MM.1S (cell line): ENCODE measurements around the gene FBN2.

ENCODE experiments used
- DNase-seq: peaks from one replicate; pipeline ENCODE4 v3.0.0-alpha.2; 2015
- H2AFZ ChIP-seq: fragments of 300-600 bp; sonication (generic); 2 replicates; pipeline ENCODE4 v1.6.0; 2016; ENCODE audit warnings: antibody characterized with exemption, low read length
- H3F3A ChIP-seq: fragments of 300-600 bp; sonication (generic); 2 replicates; pipeline ENCODE4 v1.6.1; 2016; ENCODE audit warnings: mild to moderate bottlenecking, antibody characterized with exemption, low read length, moderate library complexity, mixed read lengths; ENCODE audit not compliant: insufficient read depth
- H3K27ac ChIP-seq: fragments of 300-600 bp; sonication (generic); 2 replicates; pipeline ENCODE4 v1.5.1; 2016; ENCODE audit warnings: mild to moderate bottlenecking, low read length
- H3K27me3 ChIP-seq: fragments of 300-600 bp; sonication (generic); replicated peaks from 2 replicates; pipeline ENCODE4 v1.6.0; 2016; ENCODE audit warnings: low read length; ENCODE audit not compliant: insufficient read depth
- H3K36me3 ChIP-seq: fragments of 300-600 bp; sonication (generic); replicated peaks from 2 replicates; pipeline ENCODE4 v1.6.1; 2016; ENCODE audit warnings: mild to moderate bottlenecking, low read length, mixed read lengths; ENCODE audit not compliant: insufficient read depth
- H3K4me1 ChIP-seq: fragments of 300-600 bp; sonication (generic); 2 replicates; pipeline ENCODE4 v1.6.1; 2016; ENCODE audit warnings: low read length, mixed read lengths
- H3K4me2 ChIP-seq: fragments of 300-600 bp; sonication (generic); 2 replicates; pipeline ENCODE4 v1.6.0; 2016; ENCODE audit warnings: low read depth, low read length
- H3K4me3 ChIP-seq: fragments of 300-600 bp; sonication (generic); 2 replicates; pipeline ENCODE4 v1.5.1; 2016; ENCODE audit warnings: low read length, mixed read lengths
- H3K79me2 ChIP-seq: fragments of 300-600 bp; sonication (generic); 2 replicates; pipeline ENCODE4 v1.6.1; 2016; ENCODE audit warnings: mixed run types, low read length, mixed read lengths
- H3K9ac ChIP-seq: fragments of 300-600 bp; sonication (generic); 2 replicates; pipeline ENCODE4 v1.6.1; 2016; ENCODE audit warnings: low read length, mixed read lengths
- H3K9me2 ChIP-seq: fragments of 300-600 bp; sonication (generic); replicated peaks from 2 replicates; pipeline ENCODE4 v1.6.1; 2016; ENCODE audit warnings: mild to moderate bottlenecking, low read length, mixed read lengths; ENCODE audit not compliant: insufficient read depth
- H3K9me3 ChIP-seq: fragments of 300-600 bp; sonication (generic); replicated peaks from 2 replicates; pipeline ENCODE4 v1.6.1; 2016; ENCODE audit warnings: mild to moderate bottlenecking, low read length, mixed read lengths; ENCODE audit not compliant: insufficient read depth
- H4K20me1 ChIP-seq: fragments of 300-600 bp; sonication (generic); 2 replicates; pipeline ENCODE4 v1.6.1; 2016; ENCODE audit warnings: mild to moderate bottlenecking, low read length, moderate library complexity, mixed read lengths; ENCODE audit not compliant: insufficient read depth
- CTCF ChIP-seq: fragments of 300-600 bp; sonication (generic); IDR thresholded peaks from 2 replicates; pipeline ENCODE4 v1.5.1; 2016; ENCODE audit warnings: antibody characterized with exemption, low read length, mixed read lengths
- EZH2 ChIP-seq: fragments of 300-600 bp; sonication (generic); optimal IDR thresholded peaks from 2 replicates; pipeline ENCODE3; 2017; ENCODE audit warnings: low read depth, mild to moderate bottlenecking, antibody characterized with exemption, low read length, mixed read lengths
- EZH2phosphoT487 ChIP-seq: fragments of 300-600 bp; sonication (generic); IDR thresholded peaks from 2 replicates; pipeline ENCODE4 v1.6.1; 2018; ENCODE audit warnings: antibody characterized with exemption, low read length

Gene FBN2

GRCh38 chr5:128572051-128572929 is 34.2 kb upstream of the FBN2 start:
- H3K27ac ChIP-seq, result no peak overlapping the region

GRCh38 chr5:128566178-128566577 is 28.1 kb upstream of the FBN2 start:
- TF ChIP-seq CTCF, result no peak
- H3K79me2 ChIP-seq, result no peaks in the 10 kb centered on the region
- no peaks in the 10 kb centered on the region; the same call in 1 of the 2 replicates for H3K36me3 ChIP-seq
- no peaks in the 10 kb centered on the region for H3K4me1 ChIP-seq
- H3K4me2 ChIP-seq, result no peak overlapping the region
- H3F3A ChIP-seq, result no peaks in the 10 kb centered on the region
- H3K9me3 ChIP-seq, result no peaks in the 10 kb centered on the region
- no peak overlapping the region for H3K9ac ChIP-seq
- no peaks in the 10 kb centered on the region for H3K27me3 ChIP-seq
- no peak for DNase-seq
- no peak overlapping the region for H2AFZ ChIP-seq
- no peaks in the 10 kb centered on the region for H4K20me1 ChIP-seq
- no peaks in the 10 kb centered on the region for H3K9me2 ChIP-seq
- H3K27ac ChIP-seq, result no peak overlapping the region
- H3K4me3 ChIP-seq, result no peak overlapping the region

More at GRCh38 chr5:128572051-128572929, 34.2 kb upstream of the FBN2 start:
- Histone ChIP-seq H3K9me3 (no peaks in the 10 kb centered on the region), H2AFZ (no peak overlapping the region), H3F3A (no peaks in the 10 kb centered on the region), H3K4me2 (no peak overlapping the region), H3K79me2 (no peaks in the 10 kb centered on the region), H3K36me3 (no peaks in the 10 kb centered on the region; the same call in 1 of the 2 replicates), H3K4me1 (no peaks in the 10 kb centered on the region), H3K27me3 (no peaks in the 10 kb centered on the region), H3K9me2 (no peaks in the 10 kb centered on the region), H3K4me3 (no peak overlapping the region), H4K20me1 (no peaks in the 10 kb centered on the region), H3K9ac (no peak overlapping the region)
- DNase-seq, result no peak
- TF ChIP-seq CTCF, result no peak
- TF ChIP-seq EZH2, result no peak

GRCh38 chr5:128559300-128560297 is 21.6 kb upstream of the FBN2 start:
- H3K9me2 ChIP-seq, result no peaks in the 10 kb centered on the region
- H3K9me3 ChIP-seq, result no peaks in the 10 kb centered on the region
- no peak overlapping the region for H3K4me3 ChIP-seq
- no peak overlapping the region for H2AFZ ChIP-seq
- H3K4me2 ChIP-seq, result no peak overlapping the region
- no peaks in the 10 kb centered on the region for H3K4me1 ChIP-seq
- TF ChIP-seq CTCF (no peak), EZH2phosphoT487 (no peak), EZH2 (no peak)
- H3K27ac ChIP-seq, result no peak overlapping the region
- H3K79me2 ChIP-seq, result no peaks in the 10 kb centered on the region
- H3K36me3 ChIP-seq, result no peaks in the 10 kb centered on the region
- no peak for DNase-seq
- H3F3A ChIP-seq, result no peaks in the 10 kb centered on the region
- no peaks in the 10 kb centered on the region for H4K20me1 ChIP-seq
- H3K27me3 ChIP-seq, result no peaks in the 10 kb centered on the region
- no peak overlapping the region for H3K9ac ChIP-seq
